Tibial nerve (tissue), 4 donors: Measurements from ENCODE around the gene OR6B2. TPM values are rescaled to one million over a fixed set of nuclear protein-coding genes. Genes with fewer than 3 reads are reported as not detected.

Source experiments
- DNase-seq, 2 donors: peaks; one replicate each; pipeline ENCODE4 v3.0.0-alpha.2; 2019; ENCODE audit warnings: low spot score in 2 of 2
- H3K27ac ChIP-seq, 4 donors: fragments of 200-600 bp; sonication (generic) in 3 of 4; one replicate each; pipeline ENCODE4 v1.5.1; 2017 to 2019; ENCODE audit warnings: mild to moderate bottlenecking in 1 of 4
- H3K27me3 ChIP-seq, 2 donors: fragments of 200-600 bp; sonication (generic) in 1 of 2; one replicate each; pipeline versions ENCODE4 v1.5.1 to v1.6.0; 2017 to 2019
- H3K36me3 ChIP-seq, 3 donors: fragments of 200-600 bp; sonication (generic); one replicate each; pipeline ENCODE4 v1.5.1; 2018 to 2019
- H3K4me1 ChIP-seq, 4 donors: fragments of 200-600 bp; sonication (generic) in 3 of 4; one replicate each; pipeline ENCODE4 v1.5.1; 2017 to 2019
- H3K4me3 ChIP-seq, 4 donors: fragments of 200-600 bp; sonication (generic) in 3 of 4; one replicate each; pipeline ENCODE4 v1.5.1; 2017 to 2019; ENCODE audit warnings: mild to moderate bottlenecking in 1 of 4, moderate library complexity in 1 of 4
- H3K9me3 ChIP-seq, 4 donors: fragments of 200-600 bp; sonication (generic) in 3 of 4; one replicate each; pipeline ENCODE4 v1.5.1; 2017 to 2019
- CTCF ChIP-seq, 5 experiments: fragments of 200-600 bp in 3 of 5; fragments of 450-650 bp in 2 of 5; sonication (generic) in 3 of 5; IDR thresholded peaks; one replicate each; pipeline ENCODE4 v1.5.1; 2016 to 2019; ENCODE audit warnings: antibody characterized with exemption in 5 of 5, mild to moderate bottlenecking in 3 of 5, moderate library complexity in 2 of 5
- EP300 ChIP-seq, 2 donors: sonication (generic); formaldehyde crosslinking; IDR thresholded peaks; one replicate each; pipeline ENCODE4 v1.6.1; 2017; ENCODE audit warnings: antibody characterized with exemption in 2 of 2, mild to moderate bottlenecking in 1 of 2
- POLR2A ChIP-seq, 2 donors: fragments of 450-650 bp; IDR thresholded peaks; one replicate each; pipeline ENCODE4 v1.6.1; 2017; ENCODE audit warnings: antibody characterized with exemption in 2 of 2, mild to moderate bottlenecking in 2 of 2, moderate library complexity in 2 of 2
- WGBS, 2 donors: methylation state at CpG; one replicate each; pipeline ENCODE4 v1.1.5; 2018; 5-methylcytosine and 5-hydroxymethylcytosine counted together
- total RNA-seq, 4 donors: library from RNA; depleted of rRNA; stranded (reverse); fragments of >200 nt; gene quantifications; one replicate each; pipeline ENCODE4 v1.1.0, GENCODE V29; 2016

The OR6B2 gene
- total RNA-seq, 4 donors from 2014 or later = 2.7 to 5.7 (median 3.1) TPM

GRCh38 chr2:240042740-240043139 is 12.5 kb upstream of the OR6B2 start:
- Histone ChIP-seq H3K27ac (no peak overlapping the region), H3K4me3 (no peak overlapping the region), H3K27me3 (peaks cover 0 to 12% of the 10 kb centered on the region in 2 donors), H3K9me3 (no peaks in the 10 kb centered on the region), H3K36me3 (no peaks in the 10 kb centered on the region), H3K4me1 (no peaks in the 10 kb centered on the region)
- TF ChIP-seq CTCF (IDR thresholded peaks at IDR 0.05) (no peak), POLR2A (IDR thresholded peaks at IDR 0.05) (no peak), EP300 (IDR thresholded peaks at IDR 0.05) (no peak)
- DNase-seq = no peak
- WGBS, 2 donors = 73 to 89% methylated on average over 11 of the region's 11 CpGs

GRCh38 chr2:240041363-240041762 is 11.1 kb upstream of the OR6B2 start:
- Histone ChIP-seq H3K36me3 (no peaks in the 10 kb centered on the region), H3K4me3 (no peak overlapping the region), H3K9me3 (no peaks in the 10 kb centered on the region), H3K27me3 (peaks cover 0 to 12% of the 10 kb centered on the region in 2 donors), H3K27ac (peak overlapping the region in 1 of 4 donors; percentile 11), H3K4me1 (no peaks in the 10 kb centered on the region)
- 80 to 85% methylated on average over 6 of the region's 6 CpGs for WGBS, 2 donors
- no peak for DNase-seq
- TF ChIP-seq CTCF (IDR thresholded peaks at IDR 0.05) = no peak
- TF ChIP-seq POLR2A (IDR thresholded peaks at IDR 0.05) = no peak
- TF ChIP-seq EP300 (IDR thresholded peaks at IDR 0.05) = no peak

- Histone ChIP-seq H3K4me1 (no peaks in the 10 kb centered on the region), H3K9me3 (no peaks in the 10 kb centered on the region), H3K36me3 (no peaks in the 10 kb centered on the region), H3K4me3 (no peak overlapping the region), H3K27ac (peak overlapping the region in 1 of 4 donors; percentile 37), H3K27me3 (peaks cover 0 to 9% of the 10 kb centered on the region in 2 donors)
- DNase-seq = no peak
- no peak for TF ChIP-seq CTCF (IDR thresholded peaks at IDR 0.05)
- no peak for TF ChIP-seq POLR2A (IDR thresholded peaks at IDR 0.05)
- no peak for TF ChIP-seq EP300 (IDR thresholded peaks at IDR 0.05)
Measured at GRCh38 chr2:240037358-240037757, 7.1 kb upstream of the OR6B2 start.

- peaks cover 0 to 7% of the 10 kb centered on the region in 2 donors for H3K27me3 ChIP-seq
- no peaks in the 10 kb centered on the region for H3K9me3 ChIP-seq
- peak overlapping the region in 3 of 4 donors; percentile 68 to 86 (median 82) for H3K27ac ChIP-seq
- H3K36me3 ChIP-seq = no peaks in the 10 kb centered on the region
- no peak for DNase-seq
- WGBS, 2 donors = 34 to 45% methylated on average over 5 of the region's 5 CpGs
- peak overlapping the region in 2 of 4 donors; percentile 5 to 34 for H3K4me3 ChIP-seq
- TF ChIP-seq CTCF (IDR thresholded peaks at IDR 0.05) (no peak), EP300 (IDR thresholded peaks at IDR 0.05) (peak in 1 of 2 donors; percentile 68), POLR2A (IDR thresholded peaks at IDR 0.05) (peak in 1 of 2 donors; percentile 59)
- no peaks in the 10 kb centered on the region for H3K4me1 ChIP-seq
Measured at GRCh38 chr2:240033330-240033678, 3.1 kb upstream of the OR6B2 start.

GRCh38 chr2:240032406-240033329 is 2.4 kb upstream of the OR6B2 start:
- TF ChIP-seq EP300 (IDR thresholded peaks at IDR 0.05) = no peak
- no peak for TF ChIP-seq POLR2A (IDR thresholded peaks at IDR 0.05)
- no peak for TF ChIP-seq CTCF (IDR thresholded peaks at IDR 0.05)
- no peak for DNase-seq
- H3K27me3 ChIP-seq = peaks cover 0 to 5% of the 10 kb centered on the region in 2 donors
- WGBS, 2 donors = 63 to 71% methylated on average over 13 to 14 of the region's 14 CpGs
- no peaks in the 10 kb centered on the region for H3K36me3 ChIP-seq
- peak overlapping the region in 2 of 4 donors; percentile 5 to 34 for H3K4me3 ChIP-seq
- H3K4me1 ChIP-seq = no peaks in the 10 kb centered on the region
- H3K9me3 ChIP-seq = no peaks in the 10 kb centered on the region
- H3K27ac ChIP-seq = peak overlapping the region; percentile 34 to 86 (median 75)
